ENCODE results near the gene SERPINH1. TPM values are rescaled to one million over a fixed set of nuclear protein-coding genes. Genes with fewer than 3 reads are reported as not detected.

SERPINH1 gene
- total and polyA plus RNA-seq, 2 of the 13 experiments (the other 11 are each of a cell fraction or from before 2014, with no cell fraction given): 83.6 to 83.8 TPM

DNA sequence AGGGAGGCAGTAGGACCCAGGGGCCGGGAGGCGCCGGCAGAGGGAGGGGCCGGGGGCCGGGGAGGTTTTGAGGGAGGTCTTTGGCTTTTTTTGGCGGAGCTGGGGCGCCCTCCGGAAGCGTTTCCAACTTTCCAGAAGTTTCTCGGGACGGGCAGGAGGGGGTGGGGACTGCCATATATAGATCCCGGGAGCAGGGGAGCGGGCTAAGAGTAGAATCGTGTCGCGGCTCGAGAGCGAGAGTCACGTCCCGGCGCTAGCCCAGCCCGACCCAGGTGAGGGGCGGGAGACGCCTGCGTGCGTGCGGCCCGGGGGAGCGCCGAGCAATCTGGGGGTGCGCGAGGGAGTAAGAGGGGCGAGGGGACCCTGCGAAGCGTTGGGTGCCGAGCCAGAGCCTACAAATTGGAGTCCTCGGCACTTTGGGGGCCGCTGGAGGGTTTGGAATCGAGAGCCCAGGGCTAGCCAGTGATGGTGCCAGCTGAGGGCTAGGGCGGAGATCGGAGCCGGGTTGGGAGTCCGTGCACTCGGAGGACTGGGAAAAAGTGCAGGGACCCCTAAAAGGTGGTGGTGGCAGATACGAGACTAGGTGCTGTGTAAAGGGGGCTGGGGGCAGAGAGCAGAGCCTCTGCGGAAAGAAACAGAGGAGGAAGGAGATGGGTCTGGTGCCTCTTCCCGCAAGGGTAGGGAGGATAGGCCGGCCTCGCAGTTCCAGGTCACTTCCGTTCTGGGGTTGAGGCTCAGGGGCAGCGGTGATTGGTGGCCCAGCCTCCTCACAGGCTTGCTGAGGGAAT lies at the start of gene SERPINH1 (continued):
- TF ChIP-seq ZNF251 (CRISPR knock-in tag; IDR thresholded peaks at IDR 0.05): no peak
- peak; percentile 45; the same call in 1 of the 2 replicates for TF ChIP-seq ZNF737 (CRISPR knock-in tag; IDR thresholded peaks at IDR 0.05; ENCODE audit: borderline replicate concordance)
- peak; percentile 34; the same call in 1 of the 2 replicates for TF ChIP-seq ZNF792 (CRISPR knock-in tag; IDR thresholded peaks at IDR 0.05)
- no peak for TF ChIP-seq MTA1 (CRISPR knock-in tag; IDR thresholded peaks at IDR 0.05; ENCODE audit: borderline replicate concordance)
- TF ChIP-seq HES4 (CRISPR knock-in tag; IDR thresholded peaks at IDR 0.05; ENCODE audit: borderline replicate concordance): 0 out of 2 replicates have a peak, but pooled peaks have one; percentile 53
- TF ChIP-seq NPAS2 (CRISPR knock-in tag; IDR thresholded peaks at IDR 0.05; ENCODE audit: borderline replicate concordance): no peak
- TF ChIP-seq, protein P1, sequence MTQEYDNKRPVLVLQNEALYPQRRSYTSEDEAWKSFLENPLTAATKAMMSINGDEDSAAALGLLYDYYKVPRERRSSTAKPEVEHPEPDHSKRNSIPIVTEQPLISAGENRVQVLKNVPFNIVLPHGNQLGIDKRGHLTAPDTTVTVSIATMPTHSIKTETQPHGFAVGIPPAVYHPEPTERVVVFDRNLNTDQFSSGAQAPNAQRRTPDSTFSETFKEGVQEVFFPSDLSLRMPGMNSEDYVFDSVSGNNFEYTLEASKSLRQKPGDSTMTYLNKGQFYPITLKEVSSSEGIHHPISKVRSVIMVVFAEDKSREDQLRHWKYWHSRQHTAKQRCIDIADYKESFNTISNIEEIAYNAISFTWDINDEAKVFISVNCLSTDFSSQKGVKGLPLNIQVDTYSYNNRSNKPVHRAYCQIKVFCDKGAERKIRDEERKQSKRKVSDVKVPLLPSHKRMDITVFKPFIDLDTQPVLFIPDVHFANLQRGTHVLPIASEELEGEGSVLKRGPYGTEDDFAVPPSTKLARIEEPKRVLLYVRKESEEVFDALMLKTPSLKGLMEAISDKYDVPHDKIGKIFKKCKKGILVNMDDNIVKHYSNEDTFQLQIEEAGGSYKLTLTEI (CRISPR knock-in tag; conservative IDR thresholded peaks at IDR 0.05): no peak
- no peak for TF ChIP-seq RFX1 (IDR thresholded peaks at IDR 0.05)
- TF ChIP-seq ZSCAN12 (CRISPR knock-in tag; IDR thresholded peaks at IDR 0.05): no peak
- TF ChIP-seq XRCC5 (optimal IDR thresholded peaks at IDR 0.05; ENCODE audit: low read length): peak; percentile 12
- TF ChIP-seq CCDC6 (CRISPR knock-in tag; IDR thresholded peaks at IDR 0.05): no peak; the same call in 1 of the 2 replicates
- TF ChIP-seq NCOR1 (IDR thresholded peaks at IDR 0.05; ENCODE audit: borderline replicate concordance, low read length): no peak
- TF ChIP-seq TCF7L2 (IDR thresholded peaks at IDR 0.05; ENCODE audit: low read depth, low read length): no peak
- TF ChIP-seq ZFX (CRISPR knock-in tag; IDR thresholded peaks at IDR 0.05; ENCODE audit: low read depth): peak; percentile 86
- TF ChIP-seq FIP1L1 (IDR thresholded peaks at IDR 0.05; ENCODE audit: borderline replicate concordance, insufficient read depth, low read depth, low read length): no peak
- peak; percentile 2; the same call in 1 of the 2 replicates for TF ChIP-seq CTCF (CRISPR knock-in tag; IDR thresholded peaks at IDR 0.05)
- TF ChIP-seq, protein P2, sequence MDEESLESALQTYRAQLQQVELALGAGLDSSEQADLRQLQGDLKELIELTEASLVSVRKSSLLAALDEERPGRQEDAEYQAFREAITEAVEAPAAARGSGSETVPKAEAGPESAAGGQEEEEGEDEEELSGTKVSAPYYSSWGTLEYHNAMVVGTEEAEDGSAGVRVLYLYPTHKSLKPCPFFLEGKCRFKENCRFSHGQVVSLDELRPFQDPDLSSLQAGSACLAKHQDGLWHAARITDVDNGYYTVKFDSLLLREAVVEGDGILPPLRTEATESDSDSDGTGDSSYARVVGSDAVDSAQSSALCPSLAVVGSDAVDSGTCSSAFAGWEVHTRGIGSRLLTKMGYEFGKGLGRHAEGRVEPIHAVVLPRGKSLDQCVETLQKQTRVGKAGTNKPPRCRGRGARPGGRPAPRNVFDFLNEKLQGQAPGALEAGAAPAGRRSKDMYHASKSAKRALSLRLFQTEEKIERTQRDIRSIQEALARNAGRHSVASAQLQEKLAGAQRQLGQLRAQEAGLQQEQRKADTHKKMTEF (CRISPR knock-in tag; IDR thresholded peaks at IDR 0.05): no peak
- TF ChIP-seq NR3C1 (CRISPR knock-in tag; IDR thresholded peaks at IDR 0.05): no peak
- TF ChIP-seq HMGXB3 (CRISPR knock-in tag; IDR thresholded peaks at IDR 0.05; ENCODE audit: borderline replicate concordance): 0 out of 2 replicates have a peak, but pooled peaks have one; percentile 25
- TF ChIP-seq GTF2F1 (IDR thresholded peaks at IDR 0.05; ENCODE audit: low read length): no peak
- TF ChIP-seq ZNF501 (CRISPR knock-in tag; IDR thresholded peaks at IDR 0.05): no peak

All from HepG2 (cell line).